NT2/D1 (cell line): ENCODE data around the gene MTG1.

Experiments
- SUZ12 ChIP-seq: IDR thresholded peaks from 2 replicates; pipeline ENCODE4 v1.6.1; 2011; ENCODE audit not compliant: insufficient read length, insufficient read depth; ENCODE audit errors: extremely low read depth
- YY1 ChIP-seq: IDR thresholded peaks from 2 replicates; pipeline ENCODE4 v1.6.1; 2011; ENCODE audit not compliant: insufficient read length, insufficient read depth
- ZNF274 ChIP-seq: IDR thresholded peaks from 2 replicates; pipeline ENCODE4 v1.6.1; 2011; ENCODE audit warnings: mild to moderate bottlenecking, low read depth, low read length

DNA sequence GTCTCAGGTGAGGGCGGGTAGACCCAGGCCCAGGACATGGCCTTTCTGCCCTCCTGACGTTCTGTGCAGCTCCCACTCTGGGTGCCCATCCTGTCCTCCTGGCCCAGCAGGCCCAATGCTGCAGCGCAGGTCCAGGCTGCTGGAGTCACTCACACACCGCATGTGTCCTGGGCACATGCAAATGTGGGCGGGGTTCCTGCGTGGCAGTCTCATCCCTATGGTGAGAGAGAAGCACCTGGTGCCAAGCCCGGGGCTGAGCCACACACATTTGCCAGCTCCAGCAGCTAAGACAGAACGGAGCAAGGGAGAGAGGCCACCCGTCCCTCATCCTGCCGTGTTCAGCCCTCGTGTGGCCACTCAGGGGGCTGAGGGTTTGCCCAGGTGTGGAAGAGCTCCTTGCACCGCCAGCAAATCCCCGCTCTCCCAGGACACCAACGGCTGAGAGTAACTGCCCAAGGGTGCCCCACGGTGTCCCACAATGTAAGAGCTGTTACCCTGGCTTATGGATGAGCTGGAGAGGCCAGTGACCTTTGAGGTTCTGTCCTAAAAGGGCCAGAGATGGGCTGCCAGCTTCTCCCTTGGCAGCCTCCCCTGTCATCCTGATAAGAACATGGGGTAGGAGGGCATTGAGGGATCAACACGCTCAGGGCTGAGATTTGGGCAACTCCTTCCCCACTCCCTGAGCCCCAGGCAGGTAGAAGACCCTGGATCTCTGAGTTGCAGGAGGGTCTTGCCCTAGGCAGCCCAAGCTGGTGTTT lies 40.6 kb upstream of the MTG1 start:
- TF ChIP-seq YY1 = no peak
- no peak for TF ChIP-seq ZNF274
- TF ChIP-seq SUZ12 = no peak
